HG03103 (cell line): Measurements from ENCODE around the gene PKNOX2.

ENCODE experiments used
- ATAC-seq: cut with Tn5 transposase; IDR thresholded peaks from one replicate; pipeline ENCODE4 v1.9.1; 2021; ENCODE audit warnings: low read depth; ENCODE audit not compliant: unreplicated experiment

The PKNOX2 gene

DNA sequence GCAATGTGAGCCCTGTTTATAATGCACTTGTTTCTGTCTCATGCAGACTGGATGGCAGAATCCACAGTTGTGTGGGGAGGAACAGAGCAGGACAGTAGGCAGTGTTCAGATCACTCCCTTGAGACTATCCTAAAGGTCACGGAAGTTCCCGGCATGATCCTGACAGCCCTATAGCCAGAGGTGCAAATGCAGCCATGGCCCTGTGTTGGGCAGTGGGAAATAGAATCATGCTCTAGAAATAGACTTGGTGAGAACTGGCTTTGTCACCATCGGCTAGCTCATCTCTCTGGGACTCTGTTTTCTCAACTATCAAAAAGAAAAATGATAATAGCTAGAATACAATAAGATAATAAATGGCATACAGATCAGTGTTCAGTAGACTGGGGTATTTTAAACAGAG lies 208.4 kb downstream of the PKNOX2 start:
- no peak for ATAC-seq

DNA sequence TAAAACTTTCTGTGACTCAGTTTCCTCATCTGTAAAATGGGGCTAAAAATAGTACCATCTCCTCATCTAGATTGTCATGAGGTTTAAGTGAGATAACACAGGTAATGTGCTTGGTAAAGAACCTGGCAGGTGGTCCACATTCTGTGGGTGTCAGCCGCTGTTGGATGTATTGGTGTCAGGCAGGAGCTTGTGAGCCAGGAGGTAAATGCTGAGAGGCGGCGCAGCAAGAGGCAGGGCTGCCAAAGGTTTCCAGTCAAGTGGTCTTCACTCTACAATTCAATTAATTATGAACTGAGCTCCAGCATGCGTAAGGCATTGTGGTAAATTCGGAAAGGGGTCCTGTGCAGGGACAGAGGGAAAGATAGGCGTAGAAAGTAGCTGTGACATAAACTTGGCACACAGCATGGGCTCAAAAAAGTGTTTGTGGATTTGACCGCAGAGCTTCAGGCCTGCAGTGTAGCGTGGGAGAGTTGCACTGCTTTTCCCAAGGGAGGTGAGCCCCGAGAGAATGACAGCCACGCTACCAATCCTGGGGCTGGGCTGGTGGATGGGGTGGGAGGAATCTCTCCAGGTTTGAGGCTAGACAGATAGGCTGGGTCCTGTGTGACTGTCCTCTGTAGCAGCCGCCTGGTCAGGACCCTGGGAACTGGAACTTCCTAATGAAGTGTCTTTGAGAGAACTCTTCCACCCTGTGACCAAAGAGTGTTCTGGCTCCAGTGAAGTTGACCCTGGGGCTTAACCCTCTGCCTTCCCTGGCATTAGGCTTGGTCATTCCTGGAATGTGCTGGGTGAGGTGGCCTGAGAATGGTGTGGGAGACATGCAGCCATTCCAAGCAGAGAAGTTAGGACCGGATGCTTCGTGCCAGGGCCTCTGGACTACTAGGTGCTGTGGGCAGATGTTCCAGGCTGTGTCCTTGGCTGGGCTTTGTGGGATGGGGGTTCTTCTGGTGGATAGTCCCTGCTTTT lies 209.2 kb downstream of the PKNOX2 start:
- ATAC-seq = no peak

GRCh38 chr11:125374398-125374797 lies 209.8 kb downstream of the PKNOX2 start:
- ATAC-seq = no peak

GRCh38 chr11:125375146-125375545 lies 210.6 kb downstream of the PKNOX2 start:
- no peak for ATAC-seq

DNA sequence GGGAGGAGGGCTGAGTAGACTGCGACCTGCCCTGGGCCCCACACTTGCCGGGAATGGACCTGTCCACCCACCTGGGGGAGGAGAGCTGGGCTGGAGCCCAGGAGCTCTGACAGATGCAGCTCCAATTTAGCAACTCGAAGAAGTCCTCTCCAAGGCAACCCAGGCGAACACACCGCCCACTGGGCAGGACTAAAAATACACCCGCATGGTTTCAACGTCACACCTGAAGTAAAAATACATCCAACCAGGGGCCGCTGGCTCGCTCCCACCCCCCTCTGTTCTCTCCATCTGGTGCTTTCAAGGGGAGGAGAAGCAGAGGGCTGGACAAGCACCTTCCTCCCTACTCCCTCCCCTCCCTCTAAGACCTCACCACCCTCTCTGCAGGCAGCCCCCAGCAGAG lies 211.6 kb downstream of the PKNOX2 start:
- no peak for ATAC-seq

DNA sequence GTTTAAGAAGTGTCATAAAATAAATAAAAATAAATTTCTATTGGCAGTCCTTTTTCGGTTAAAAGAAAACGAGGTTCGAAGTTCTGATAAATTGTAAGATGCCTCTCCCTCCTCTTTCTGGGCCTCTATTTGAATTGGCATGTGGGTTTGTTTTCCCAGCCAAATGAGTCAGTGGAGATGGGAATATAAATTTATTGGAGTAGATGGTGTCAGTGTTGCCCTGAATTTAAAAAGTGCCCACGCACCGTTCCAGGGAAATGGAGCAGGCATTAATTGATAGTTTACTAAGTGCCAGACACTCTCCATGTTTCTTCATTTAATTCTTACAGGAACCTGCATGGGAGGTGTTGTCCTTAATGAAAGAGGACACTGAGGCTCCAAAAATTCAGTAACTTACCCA lies 212.3 kb downstream of the PKNOX2 start:
- ATAC-seq = no peak

DNA sequence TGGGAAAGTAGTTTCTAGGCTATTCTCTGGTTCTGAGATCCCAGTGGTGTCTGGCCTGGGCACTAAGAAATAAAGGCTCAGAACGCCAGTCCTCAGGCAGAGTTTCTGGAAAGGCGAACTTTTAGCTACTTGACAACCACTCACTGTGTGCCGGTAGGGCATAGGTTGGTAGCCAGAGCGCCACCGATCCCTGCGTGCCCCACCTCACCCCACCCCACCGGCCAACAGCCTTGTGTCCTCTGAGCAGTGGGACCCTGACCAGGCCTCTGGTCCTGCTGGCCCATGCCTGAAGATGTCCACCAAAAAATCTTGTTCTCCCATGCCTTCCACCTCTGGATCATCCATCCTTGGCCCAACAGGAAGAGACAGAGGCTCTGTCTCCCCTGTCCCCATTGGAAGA lies 213.5 kb downstream of the PKNOX2 start:
- ATAC-seq = no peak

- ATAC-seq = no peak
Measured at GRCh38 chr11:125378571-125378970, 214.0 kb downstream of the PKNOX2 start.

DNA sequence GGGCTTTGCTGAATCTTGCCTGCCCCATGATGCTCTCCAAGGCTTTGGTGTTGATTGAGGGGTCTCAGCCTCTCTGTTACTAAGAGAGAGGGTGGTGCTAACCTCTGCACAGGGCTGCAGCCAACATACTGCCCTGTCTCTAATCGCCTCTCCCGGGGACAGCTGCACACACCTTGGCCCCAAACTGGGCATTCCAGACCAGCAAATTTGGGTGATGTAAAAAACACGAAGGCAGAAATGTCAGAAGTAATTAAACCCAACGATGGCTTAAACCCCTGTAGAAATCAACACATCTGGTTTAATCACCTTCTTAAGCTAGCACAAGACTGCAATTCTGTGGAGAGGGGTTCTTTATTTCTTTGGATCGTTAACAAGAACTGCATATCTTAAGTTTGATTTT lies 215.0 kb downstream of the PKNOX2 start:
- no peak for ATAC-seq

DNA sequence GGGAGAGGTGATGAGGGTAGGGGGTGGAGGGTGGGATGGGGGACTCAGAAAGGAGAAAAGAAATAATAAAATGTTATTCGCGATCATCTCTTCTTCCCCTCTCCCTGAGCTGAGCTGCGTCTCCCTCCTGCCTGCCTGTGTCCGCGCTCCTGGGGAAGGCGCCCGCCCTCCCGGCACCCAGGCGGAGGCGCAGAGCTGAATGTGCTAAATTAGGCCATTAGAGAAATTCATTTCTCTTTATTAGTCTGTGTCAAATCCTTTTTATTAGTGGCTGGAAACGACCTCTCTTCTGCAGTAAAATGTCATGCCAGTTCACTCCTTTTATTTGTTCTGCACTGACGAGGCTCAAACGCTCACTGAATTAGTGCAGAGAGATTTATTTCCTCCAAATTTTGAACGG lies 215.4 kb downstream of the PKNOX2 start:
- no peak for ATAC-seq

DNA sequence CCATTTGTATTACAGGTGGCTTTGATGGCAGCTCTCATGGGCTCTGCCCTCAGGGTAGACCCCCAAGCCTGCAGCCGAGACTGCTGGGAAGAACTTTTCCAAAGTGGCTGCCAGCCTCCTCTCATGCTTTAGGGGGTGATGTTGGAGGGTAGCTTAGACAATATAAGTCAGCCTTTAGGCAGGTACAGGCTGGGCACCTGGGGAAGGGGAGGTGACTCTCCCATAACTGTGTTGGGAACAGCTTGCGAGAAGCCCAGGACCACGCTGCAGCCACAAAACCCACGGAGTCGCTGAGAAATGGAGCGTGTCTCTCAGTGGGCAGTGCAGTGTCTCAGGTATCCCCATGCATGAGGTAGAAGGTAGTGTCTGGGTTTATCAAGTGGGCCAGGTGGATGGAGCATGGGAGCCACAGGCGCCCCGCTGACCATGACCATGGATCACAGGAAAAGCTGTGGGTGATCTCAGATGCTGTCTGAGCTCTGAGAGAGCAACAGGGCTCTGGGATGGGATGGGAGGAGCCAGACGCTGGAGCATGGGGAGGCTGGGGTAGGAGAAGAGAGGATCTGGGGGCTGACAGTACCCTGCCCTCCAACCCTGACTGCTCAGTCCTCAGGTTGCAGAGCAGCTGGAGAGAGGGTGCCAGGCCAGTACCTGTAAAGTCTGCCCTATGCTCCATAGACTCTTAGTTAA lies 216.3 kb downstream of the PKNOX2 start:
- no peak for ATAC-seq

DNA sequence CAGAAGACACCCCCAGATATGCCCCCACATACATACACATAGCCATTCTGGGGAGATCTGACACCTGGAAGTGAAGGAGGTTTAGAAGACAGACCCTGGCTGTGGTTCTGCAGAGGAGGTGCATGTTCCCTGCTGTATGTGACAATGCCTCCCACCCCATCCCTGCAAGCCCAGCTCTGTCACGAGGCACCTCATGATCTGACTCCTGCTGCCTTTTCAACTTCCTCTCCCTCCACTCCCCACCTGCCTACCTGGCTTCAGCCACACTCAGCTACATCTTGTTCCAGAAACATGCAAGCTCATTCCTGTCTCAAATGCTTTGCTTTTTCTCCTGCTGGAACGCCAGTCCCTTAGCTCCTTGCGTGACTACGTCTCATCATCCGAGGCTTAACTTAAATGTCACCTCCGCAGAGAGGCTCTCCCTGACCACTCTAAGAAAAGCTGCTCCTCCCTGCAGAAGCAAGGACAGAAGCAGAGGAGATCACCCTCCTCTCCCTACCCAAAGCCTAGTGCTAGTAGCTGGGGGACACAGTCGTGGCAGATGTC lies 217.0 kb downstream of the PKNOX2 start:
- no peak for ATAC-seq

- no peak for ATAC-seq
Measured at GRCh38 chr11:125382314-125382791, 217.8 kb downstream of the PKNOX2 start.

DNA sequence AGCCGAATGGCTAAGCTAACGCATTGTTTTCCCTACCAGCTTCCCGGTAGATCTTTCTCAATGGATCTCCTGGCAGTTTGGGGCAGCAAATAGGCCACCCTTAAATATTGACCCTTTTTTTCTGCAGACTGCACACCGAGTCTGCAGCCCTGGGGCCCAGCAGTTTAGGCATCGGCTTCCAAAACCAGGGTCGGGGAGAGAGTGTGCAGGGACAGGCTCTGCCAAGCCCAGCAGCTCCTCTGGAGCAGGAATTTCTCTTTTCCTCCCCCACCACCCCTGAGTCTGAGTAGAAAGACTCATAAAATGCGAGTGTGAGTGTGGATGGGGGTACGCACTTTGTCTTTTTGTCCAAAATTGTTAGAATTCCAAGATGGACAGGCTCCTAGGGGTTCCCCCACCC lies 218.3 kb downstream of the PKNOX2 start:
- ATAC-seq = no peak

DNA sequence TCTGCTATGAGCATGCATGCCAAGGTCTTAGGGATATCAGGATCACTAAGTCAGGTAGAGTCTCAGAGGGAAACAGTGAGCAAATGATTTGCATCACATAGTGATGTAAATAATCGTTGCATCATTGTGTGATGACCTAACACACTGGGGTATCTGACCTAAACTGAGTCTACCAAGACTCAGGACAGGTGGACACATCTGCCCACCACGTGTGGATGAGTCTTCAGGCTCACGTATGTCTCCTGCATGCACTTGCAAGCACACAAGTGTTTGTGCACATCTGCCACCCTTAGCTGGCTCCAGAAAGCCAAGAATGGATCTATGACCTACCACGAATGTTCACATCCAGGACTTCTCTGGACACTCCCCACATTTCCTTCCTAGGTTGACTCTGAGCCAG lies 220.3 kb downstream of the PKNOX2 start:
- ATAC-seq = no peak

- no peak for ATAC-seq
Measured at GRCh38 chr11:125387901-125388300, 223.3 kb downstream of the PKNOX2 start.

GRCh38 chr11:125388611-125389010 lies 224.1 kb downstream of the PKNOX2 start:
- ATAC-seq = no peak

DNA sequence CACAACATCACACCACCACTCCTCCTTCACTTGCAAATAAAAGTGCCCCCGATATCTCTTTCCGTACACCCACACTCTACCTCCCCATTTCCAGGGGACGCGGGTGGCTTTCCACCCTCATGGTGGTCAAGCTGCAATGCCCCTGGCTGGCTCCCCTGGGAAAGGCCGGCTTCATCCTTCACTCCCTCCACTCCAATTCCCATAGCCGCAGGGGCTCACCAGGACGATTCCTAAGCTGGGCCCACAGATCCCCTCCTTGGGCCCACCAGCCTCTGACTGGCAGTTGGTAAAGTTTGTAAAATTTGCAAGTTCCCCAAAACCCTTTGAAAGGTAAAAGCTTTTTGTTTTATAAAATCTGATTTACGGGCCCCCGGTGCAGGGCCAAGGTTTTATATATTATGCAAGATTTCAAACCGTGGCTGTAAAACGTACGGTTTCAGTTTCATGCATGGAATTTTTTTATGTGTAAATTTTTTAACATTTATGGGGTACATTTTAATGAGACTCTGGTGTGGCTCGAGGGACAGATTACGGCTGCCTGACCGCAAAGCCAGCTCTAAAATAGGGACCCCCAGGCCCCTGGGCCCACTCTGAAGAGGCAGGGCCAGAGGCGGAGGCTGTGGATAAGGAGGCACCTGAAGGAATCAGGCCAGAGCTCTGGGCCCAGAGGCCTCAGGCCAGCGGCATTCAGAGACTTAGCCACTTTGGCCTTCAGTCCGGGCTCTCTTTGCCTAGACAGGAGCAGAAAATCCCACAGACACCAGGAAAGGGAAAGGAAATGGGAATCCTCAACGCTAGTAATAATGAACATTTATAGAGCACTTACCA lies 225.0 kb downstream of the PKNOX2 start:
- no peak for ATAC-seq

DNA sequence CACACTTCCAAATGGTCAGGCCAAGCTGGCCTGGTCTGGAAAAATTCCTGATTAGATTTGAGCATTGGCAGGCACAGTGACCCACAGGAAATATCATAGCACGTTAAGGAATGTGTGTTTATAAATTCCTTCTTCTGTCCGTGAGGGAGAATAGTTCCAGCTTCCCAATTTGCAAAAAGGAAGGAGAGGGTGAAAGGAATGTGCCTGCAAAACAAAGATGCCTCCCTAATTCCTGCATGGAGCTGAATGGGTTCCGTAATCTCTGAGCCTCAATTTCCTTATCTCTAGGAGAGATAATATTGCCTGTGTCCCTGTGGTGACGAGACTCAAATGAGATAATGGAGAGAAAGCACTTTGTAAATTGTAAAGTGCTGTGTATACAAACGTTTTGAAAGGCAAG lies 226.4 kb downstream of the PKNOX2 start:
- no peak for ATAC-seq

- no peak for ATAC-seq
Measured at GRCh38 chr11:125393331-125393730, 228.8 kb downstream of the PKNOX2 start.

- no peak for ATAC-seq
Measured at GRCh38 chr11:125394296-125394695, 229.7 kb downstream of the PKNOX2 start.
